Activated effector memory CD4-positive, alpha-beta T cell treated with anti-CD3 and anti-CD28 coated beads, Interleukin-2, amount 50 U/mL, for 16 hours (primary cell): ENCODE measurements around the gene SH2D4B.

Source experiments
- DNase-seq: peaks from one replicate; pipeline ENCODE4 v3.0.0-alpha.2; 2020

SH2D4B gene

GRCh38 chr10:80647173-80647833 is 109.6 kb downstream of the SH2D4B start:
- no peak for DNase-seq

- DNase-seq, result no peak
These were observed 110.4 kb downstream of the SH2D4B start for GRCh38 chr10:80648106-80648505.

GRCh38 chr10:80649183-80649582 is 111.5 kb downstream of the SH2D4B start:
- no peak for DNase-seq

- no peak for DNase-seq
These were observed 118.2 kb downstream of the SH2D4B start for GRCh38 chr10:80655898-80656297.

GRCh38 chr10:80658068-80658467 is 120.4 kb downstream of the SH2D4B start:
- no peak for DNase-seq

- DNase-seq, result no peak
These were observed 121.6 kb downstream of the SH2D4B start for GRCh38 chr10:80659289-80659688.

- DNase-seq, result no peak
These were observed 122.6 kb downstream of the SH2D4B start for GRCh38 chr10:80660266-80660665.

GRCh38 chr10:80660736-80661135 is 123.0 kb downstream of the SH2D4B start:
- DNase-seq, result no peak

- no peak for DNase-seq
These were observed 123.8 kb downstream of the SH2D4B start for GRCh38 chr10:80661526-80661925.

- peak; percentile 88 for DNase-seq
These were observed 124.9 kb downstream of the SH2D4B start for GRCh38 chr10:80662429-80663261.

GRCh38 chr10:80664071-80664680 is 126.5 kb downstream of the SH2D4B start:
- DNase-seq, result peak; percentile 78

GRCh38 chr10:80669485-80669884 is 131.8 kb downstream of the SH2D4B start:
- DNase-seq, result no peak

- DNase-seq, result no peak
These were observed 133.1 kb downstream of the SH2D4B start for GRCh38 chr10:80670774-80671173.

- DNase-seq, result no peak
These were observed 134.1 kb downstream of the SH2D4B start for GRCh38 chr10:80671847-80672246.

GRCh38 chr10:80672613-80673012 is 134.9 kb downstream of the SH2D4B start:
- no peak for DNase-seq

- no peak for DNase-seq
These were observed 137.1 kb downstream of the SH2D4B start for GRCh38 chr10:80674809-80675208.

GRCh38 chr10:80681142-80681541 is 143.4 kb downstream of the SH2D4B start:
- no peak for DNase-seq

GRCh38 chr10:80684259-80684658 is 146.6 kb downstream of the SH2D4B start:
- DNase-seq, result no peak

GRCh38 chr10:80685355-80685754 is 147.7 kb downstream of the SH2D4B start:
- DNase-seq, result no peak

GRCh38 chr10:80686734-80687475 is 149.2 kb downstream of the SH2D4B start:
- no peak for DNase-seq

GRCh38 chr10:80687476-80687789 is 149.7 kb downstream of the SH2D4B start:
- DNase-seq, result no peak

GRCh38 chr10:80690434-80690833 is 152.7 kb downstream of the SH2D4B start:
- DNase-seq, result no peak

GRCh38 chr10:80691441-80691840 is 153.7 kb downstream of the SH2D4B start:
- no peak for DNase-seq
